ENCODE results near the gene GRSF1. TPM values are rescaled to one million over a fixed set of nuclear protein-coding genes. Genes with fewer than 3 reads are reported as not detected.

Gene GRSF1
- total RNA-seq, 4 donors from 2014 or later: 49.0 to 61.2 (median 51.0) TPM

GRCh38 chr4:70833675-70834074, 6.0 kb downstream of the GRSF1 start:
- DNase-seq (ENCODE audit: low spot score): no peak
- no peak for TF ChIP-seq CTCF (IDR thresholded peaks at IDR 0.05)

GRCh38 chr4:70831293-70831692, 8.4 kb downstream of the GRSF1 start:
- no peak for TF ChIP-seq CTCF (IDR thresholded peaks at IDR 0.05)
- DNase-seq (ENCODE audit: low spot score) (no peak), ATAC-seq (ENCODE audit: low FRiP score) (no peak)

More at GRCh38 chr4:70833675-70834074, 6.0 kb downstream of the GRSF1 start:
- no peak for ATAC-seq (ENCODE audit: low FRiP score)

GRCh38 chr4:70830054-70830453, 9.6 kb downstream of the GRSF1 start:
- no peak for TF ChIP-seq CTCF (IDR thresholded peaks at IDR 0.05)
- ATAC-seq (ENCODE audit: low FRiP score) (no peak), DNase-seq (ENCODE audit: low spot score) (no peak)

- TF ChIP-seq CTCF (IDR thresholded peaks at IDR 0.05): no peak
- ATAC-seq (ENCODE audit: low FRiP score) (no peak), DNase-seq (ENCODE audit: low spot score) (no peak)
Measured at GRCh38 chr4:70829492-70829891, 10.2 kb downstream of the GRSF1 start.

GRCh38 chr4:70829015-70829414, 10.7 kb downstream of the GRSF1 start:
- TF ChIP-seq CTCF (IDR thresholded peaks at IDR 0.05): no peak
- no peak for DNase-seq (ENCODE audit: low spot score)
- ATAC-seq (ENCODE audit: low FRiP score): no peak

GRCh38 chr4:70818921-70819320, 20.8 kb downstream of the GRSF1 start:
- no peak for DNase-seq (ENCODE audit: low spot score)
- no peak for TF ChIP-seq CTCF (IDR thresholded peaks at IDR 0.05)
- no peak for ATAC-seq (ENCODE audit: low FRiP score)

GRCh38 chr4:70818173-70818855, 21.4 kb downstream of the GRSF1 start:
- no peak for TF ChIP-seq CTCF (IDR thresholded peaks at IDR 0.05)
- DNase-seq (ENCODE audit: low spot score): no peak
- ATAC-seq (ENCODE audit: low FRiP score): no peak
